Neural cell (in vitro differentiated cells): ENCODE data around the gene NBEAL1.

Source experiments
- EP300 ChIP-seq: fragments of 450-650 bp; conservative IDR thresholded peaks from 2 replicates; pipeline ENCODE4 v1.6.1; 2014; ENCODE audit warnings: antibody characterized with exemption, mild to moderate bottlenecking, moderate library complexity; ENCODE audit not compliant: poor library complexity, severe bottlenecking
- EZH2 ChIP-seq: fragments of 200-600, 300-800 bp; shearing (Covaris generic), sonication (generic); IDR thresholded peaks from 2 replicates; pipeline ENCODE4 v1.6.1; 2014; ENCODE audit warnings: antibody characterized with exemption, low read length, borderline replicate concordance, mild to moderate bottlenecking; ENCODE audit not compliant: insufficient read depth, poor library complexity, severe bottlenecking
- MXI1 ChIP-seq: fragments of 450-650 bp; conservative IDR thresholded peaks from 2 replicates; pipeline ENCODE4 v1.6.1; 2014; ENCODE audit warnings: antibody characterized with exemption, mild to moderate bottlenecking; ENCODE audit not compliant: poor library complexity, severe bottlenecking
- POLR2AphosphoS5 ChIP-seq: IDR thresholded peaks from 2 replicates; pipeline ENCODE4 v1.6.1; 2012
- RAD21 ChIP-seq: fragments of 450-650 bp; conservative IDR thresholded peaks from 2 replicates; pipeline ENCODE4 v1.6.1; 2014; ENCODE audit warnings: antibody characterized with exemption, mild to moderate bottlenecking, moderate library complexity
- SMC3 ChIP-seq: fragments of 450-650 bp; conservative IDR thresholded peaks from 2 replicates; pipeline ENCODE4 v1.6.1; 2014; ENCODE audit warnings: antibody characterized with exemption, mild to moderate bottlenecking, moderate library complexity; ENCODE audit not compliant: poor library complexity
- TAF1 ChIP-seq: IDR thresholded peaks from 2 replicates; pipeline ENCODE4 v1.6.1; 2012; ENCODE audit warnings: low read depth
- TF ChIP-seq, protein P1 (sequence below): fragments of 450-650 bp; IDR thresholded peaks from 2 replicates; pipeline ENCODE4 v1.5.1; 2014; ENCODE audit warnings: antibody characterized with exemption, mild to moderate bottlenecking, moderate library complexity; ENCODE audit not compliant: poor library complexity, severe bottlenecking

DNA sequence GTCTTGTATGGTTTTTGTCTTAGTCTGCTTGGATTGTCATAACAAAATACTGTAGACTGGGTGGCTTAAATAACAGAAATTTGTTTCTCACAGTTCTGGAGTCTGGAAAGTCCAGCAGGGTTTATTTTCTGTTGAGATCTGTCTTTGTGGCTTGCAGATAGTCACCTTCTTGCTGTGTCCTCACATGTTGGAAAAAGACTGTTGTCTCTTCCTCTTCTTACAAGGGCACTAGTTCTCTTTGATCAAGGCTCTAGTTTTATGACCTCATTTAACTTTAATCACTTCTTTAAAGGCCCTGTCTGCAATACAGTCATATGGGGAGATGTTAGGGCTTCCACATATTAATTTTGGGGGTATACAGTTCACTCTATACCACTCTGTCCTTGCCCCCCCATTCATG lies 56.5 kb downstream of the NBEAL1 start:
- TF ChIP-seq, protein P1, sequence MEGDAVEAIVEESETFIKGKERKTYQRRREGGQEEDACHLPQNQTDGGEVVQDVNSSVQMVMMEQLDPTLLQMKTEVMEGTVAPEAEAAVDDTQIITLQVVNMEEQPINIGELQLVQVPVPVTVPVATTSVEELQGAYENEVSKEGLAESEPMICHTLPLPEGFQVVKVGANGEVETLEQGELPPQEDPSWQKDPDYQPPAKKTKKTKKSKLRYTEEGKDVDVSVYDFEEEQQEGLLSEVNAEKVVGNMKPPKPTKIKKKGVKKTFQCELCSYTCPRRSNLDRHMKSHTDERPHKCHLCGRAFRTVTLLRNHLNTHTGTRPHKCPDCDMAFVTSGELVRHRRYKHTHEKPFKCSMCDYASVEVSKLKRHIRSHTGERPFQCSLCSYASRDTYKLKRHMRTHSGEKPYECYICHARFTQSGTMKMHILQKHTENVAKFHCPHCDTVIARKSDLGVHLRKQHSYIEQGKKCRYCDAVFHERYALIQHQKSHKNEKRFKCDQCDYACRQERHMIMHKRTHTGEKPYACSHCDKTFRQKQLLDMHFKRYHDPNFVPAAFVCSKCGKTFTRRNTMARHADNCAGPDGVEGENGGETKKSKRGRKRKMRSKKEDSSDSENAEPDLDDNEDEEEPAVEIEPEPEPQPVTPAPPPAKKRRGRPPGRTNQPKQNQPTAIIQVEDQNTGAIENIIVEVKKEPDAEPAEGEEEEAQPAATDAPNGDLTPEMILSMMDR = no peak
- TF ChIP-seq EP300 (no peak), POLR2AphosphoS5 (no peak), MXI1 (no peak), SMC3 (no peak), EZH2 (no peak), RAD21 (no peak), TAF1 (no peak)
